HepG2 (cell line): Measurements from ENCODE around the gene NRL. TPM values are rescaled to one million over a fixed set of nuclear protein-coding genes. Genes with fewer than 3 reads are reported as not detected.
A peak's percentile ranks its signal among the peaks of the same experiment; 100 is the strongest.

Source experiments
- AGO1 ChIP-seq: fragments of 200-400 bp; formaldehyde crosslinking; IDR thresholded peaks from 2 replicates; pipeline ENCODE4 v1.6.1; 2017; ENCODE audit warnings: mild to moderate bottlenecking, low read depth, low read length, moderate library complexity; ENCODE audit not compliant: poor library complexity, severe bottlenecking
- CBX1 ChIP-seq: IDR thresholded peaks from one replicate; pipeline ENCODE4 v1.6.1; 2016; ENCODE audit warnings: antibody characterized with exemption, low read depth
- CREM ChIP-seq, 2 experiments: sonication (generic) in 1 of 2; formaldehyde crosslinking in 1 of 2; IDR thresholded peaks; 2 replicates each; pipeline versions ENCODE4 v1.4.0 to v1.6.1; 2016 to 2020; ENCODE audit warnings: antibody characterized with exemption in 1 of 2, mild to moderate bottlenecking in 1 of 2, missing genetic modification reagents in 1 of 2
- EED ChIP-seq: sonication (generic); formaldehyde crosslinking; IDR thresholded peaks from 2 replicates; pipeline ENCODE4 v1.5.0; 2020; ENCODE audit warnings: mild to moderate bottlenecking, missing genetic modification reagents
- FOXM1 ChIP-seq: sonication (generic); formaldehyde crosslinking; IDR thresholded peaks from 2 replicates; pipeline ENCODE4 v1.5.0; 2020; ENCODE audit warnings: missing genetic modification reagents
- GATAD2A ChIP-seq: IDR thresholded peaks from 2 replicates; pipeline ENCODE4 v1.6.1; 2016
- HMG20A ChIP-seq: IDR thresholded peaks from 2 replicates; pipeline ENCODE4 v1.6.1; 2016; ENCODE audit warnings: borderline replicate concordance
- HNF1A ChIP-seq, 2 experiments: sonication (generic) in 1 of 2; formaldehyde crosslinking in 1 of 2; IDR thresholded peaks; 2 replicates each; pipeline versions ENCODE4 v1.4.0 to v1.6.1; 2016 to 2020; ENCODE audit warnings: borderline replicate concordance in 1 of 2, low read depth in 1 of 2, mild to moderate bottlenecking in 1 of 2, missing genetic modification reagents in 1 of 2
- HOXA5 ChIP-seq: sonication (generic); formaldehyde crosslinking; IDR thresholded peaks from 2 replicates; pipeline ENCODE4 v1.4.0; 2020; ENCODE audit warnings: missing genetic modification reagents
- JARID2 ChIP-seq: sonication (generic); formaldehyde crosslinking; IDR thresholded peaks from 2 replicates; pipeline ENCODE4 v1.8.1; 2023; ENCODE audit warnings: missing genetic modification reagents, inconsistent platforms; ENCODE audit not compliant: insufficient replicate concordance
- JUNB ChIP-seq: sonication (generic); formaldehyde crosslinking; IDR thresholded peaks from 2 replicates; pipeline ENCODE4 v1.8.0; 2022; ENCODE audit warnings: missing genetic modification reagents, mild to moderate bottlenecking, borderline replicate concordance
- MXD4 ChIP-seq: IDR thresholded peaks from 2 replicates; pipeline ENCODE4 v1.6.1; 2016; ENCODE audit warnings: mild to moderate bottlenecking, missing biosample characterization, missing genetic modification reagents
- PAF1 ChIP-seq: IDR thresholded peaks from 2 replicates; pipeline ENCODE4 v1.6.1; 2016; ENCODE audit warnings: missing genetic modification reagents, missing compliant biosample characterization
- RBAK ChIP-seq: sonication (generic); formaldehyde crosslinking; IDR thresholded peaks from 2 replicates; pipeline ENCODE4 v1.5.1; 2020; ENCODE audit warnings: mild to moderate bottlenecking, missing genetic modification reagents
- RNF219 ChIP-seq: sonication (generic); formaldehyde crosslinking; IDR thresholded peaks from 2 replicates; pipeline ENCODE4 v1.5.0; 2020; ENCODE audit warnings: mild to moderate bottlenecking, missing genetic modification reagents
- RXRA ChIP-seq: sonication (generic); formaldehyde crosslinking; IDR thresholded peaks from 2 replicates; pipeline ENCODE4 v1.5.1; 2020; ENCODE audit warnings: missing genetic modification reagents
- SRF ChIP-seq: IDR thresholded peaks from 2 replicates; pipeline ENCODE4 v1.6.1; 2011; ENCODE audit warnings: mild to moderate bottlenecking, low read depth, low read length, moderate library complexity
- ZBTB44 ChIP-seq: sonication (generic); formaldehyde crosslinking; IDR thresholded peaks from 2 replicates; pipeline ENCODE4 v1.4.0; 2020; ENCODE audit warnings: missing genetic modification reagents
- ZMYM4 ChIP-seq: sonication (generic); formaldehyde crosslinking; IDR thresholded peaks from 2 replicates; pipeline ENCODE4 v1.8.1; 2023; ENCODE audit warnings: mild to moderate bottlenecking, missing genetic modification reagents
- ZNF263 ChIP-seq: sonication (generic); formaldehyde crosslinking; IDR thresholded peaks from 2 replicates; pipeline ENCODE4 v1.4.0; 2020; ENCODE audit warnings: missing genetic modification reagents
- ZNF33B ChIP-seq: sonication (generic); formaldehyde crosslinking; IDR thresholded peaks from 2 replicates; pipeline ENCODE4 v1.5.1; 2020; ENCODE audit warnings: mild to moderate bottlenecking, missing genetic modification reagents
- ZNF567 ChIP-seq: sonication (generic); formaldehyde crosslinking; IDR thresholded peaks from 2 replicates; pipeline ENCODE4 v1.8.1; 2023; ENCODE audit warnings: mild to moderate bottlenecking, missing genetic modification reagents, borderline replicate concordance
- ZNF652 ChIP-seq: IDR thresholded peaks from 2 replicates; pipeline ENCODE4 v1.6.1; 2016; ENCODE audit warnings: low read depth, borderline replicate concordance
- ZSCAN29 ChIP-seq: sonication (generic); formaldehyde crosslinking; conservative IDR thresholded peaks from 2 replicates; pipeline ENCODE4 v1.4.0; 2020; ENCODE audit warnings: mild to moderate bottlenecking, missing genetic modification reagents
- polyA plus RNA-seq, 8 experiments: library from polyadenylated mRNA; depleted of rRNA in 3 of 8; stranded (reverse) in 7 of 8; unstranded in 1 of 8; fragments of >200 nt; fragmentation: Illumina TruSeq in 4 of 8; extraction: Trizol in 4 of 8; gene quantifications; 2 replicates each; pipeline versions ENCODE4 v1.2.1 to v1.2.3, GENCODE V29; 2011 to 2016; ENCODE audit warnings: low read depth in 4 of 8, missing spikeins in 1 of 8, mixed read lengths in 1 of 8; ENCODE audit not compliant: insufficient read depth in 1 of 8
- total RNA-seq, 5 experiments: library from RNA; depleted of rRNA; stranded (reverse); fragments of >200 nt; fragmentation: Illumina TruSeq; extraction: Trizol; gene quantifications; 2 replicates each; pipeline ENCODE4 v1.2.3, GENCODE V29; 2016; ENCODE audit warnings: low read depth in 1 of 5

The NRL gene
- total and polyA plus RNA-seq, 2 of the 13 experiments (the other 11 are each of a cell fraction or from before 2014, with no cell fraction given), result 2.5 to 4.7 TPM

- TF ChIP-seq HNF1A (IDR thresholded peaks at IDR 0.05; ENCODE audit: low read depth), result 0 out of 2 replicates have a peak, but pooled peaks have one; percentile 5
- TF ChIP-seq HNF1A (CRISPR knock-in tag; IDR thresholded peaks at IDR 0.05; ENCODE audit: borderline replicate concordance), result peak; percentile 60; the same call in 1 of the 2 replicates
- no peak for TF ChIP-seq FOXM1
- TF ChIP-seq EED (CRISPR knock-in tag), result no peak; the same call in 1 of the 2 replicates
- no peak for TF ChIP-seq AGO1
- TF ChIP-seq CBX1, result peak; percentile 77
- TF ChIP-seq ZBTB44, result no peak
- TF ChIP-seq GATAD2A (CRISPR knock-in tag), result peak; percentile 59; the same call in 1 of the 2 replicates
- peak; percentile 42 for TF ChIP-seq ZNF263
- TF ChIP-seq CREM (IDR thresholded peaks at IDR 0.05), result no peak; the same call in 1 of the 2 replicates
- TF ChIP-seq CREM (CRISPR knock-in tag; IDR thresholded peaks at IDR 0.05), result 0 out of 2 replicates have a peak, but pooled peaks have one; percentile 34
- TF ChIP-seq ZNF652 (CRISPR knock-in tag), result no peak
- TF ChIP-seq MXD4 (CRISPR knock-in tag), result peak; percentile 89; the same call in 1 of the 2 replicates
- no peak; the same call in 1 of the 2 replicates for TF ChIP-seq RXRA (CRISPR knock-in tag)
- no peak for TF ChIP-seq ZNF33B (CRISPR knock-in tag)
- no peak for TF ChIP-seq JARID2 (CRISPR knock-in tag)
- TF ChIP-seq ZMYM4 (CRISPR knock-in tag), result no peak
- TF ChIP-seq PAF1 (CRISPR knock-in tag), result no peak
- TF ChIP-seq HOXA5 (CRISPR knock-in tag), result peak; percentile 93
- TF ChIP-seq SRF, result no peak
- no peak for TF ChIP-seq JUNB (CRISPR knock-in tag)
- TF ChIP-seq ZNF567, result no peak
- TF ChIP-seq RBAK (CRISPR knock-in tag), result peak; percentile 78; the same call in 1 of the 2 replicates
- TF ChIP-seq HMG20A, result peak; percentile 35; the same call in 1 of the 2 replicates
- no peak for TF ChIP-seq RNF219 (CRISPR knock-in tag)
- TF ChIP-seq ZSCAN29, result peak; percentile 14; the same call in 1 of the 2 replicates
Observed at GRCh38 chr14:24146453-24146977, 31.8 kb upstream of the NRL start, which contains the start of gene PSME2 (continued).
